ENCODE measurements around the gene GIMAP1. TPM values are rescaled to one million over a fixed set of nuclear protein-coding genes. Genes with fewer than 3 reads are reported as not detected.
A peak's percentile ranks its signal among the peaks of the same experiment; 100 is the strongest.

GIMAP1 gene
- total RNA-seq, 6 donors from 2014 or later: 8.4 to 13.5 (median 12.1) TPM

DNA sequence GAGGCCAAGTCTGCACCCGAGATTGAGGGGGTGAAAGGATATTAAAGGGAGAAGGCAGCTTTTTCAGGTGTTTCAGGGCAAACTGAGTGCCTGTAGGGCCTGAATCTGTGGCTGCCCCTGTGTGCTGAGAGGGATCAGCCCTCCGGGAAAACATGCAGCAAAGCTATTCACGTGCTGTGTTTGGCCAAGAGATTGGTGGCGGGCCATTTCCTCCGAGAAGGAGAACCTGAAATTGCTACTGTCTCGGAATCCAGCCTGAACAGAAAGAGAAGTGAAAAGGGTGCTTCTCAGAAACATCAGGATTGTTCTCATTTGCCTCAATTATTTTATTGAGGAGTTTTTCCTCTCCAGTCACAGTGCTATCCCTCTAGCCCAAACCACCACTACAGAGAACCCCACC, 36.8 kb downstream of the GIMAP1 start:
- H3K9me3 ChIP-seq: no peaks in the 10 kb centered on the region

DNA sequence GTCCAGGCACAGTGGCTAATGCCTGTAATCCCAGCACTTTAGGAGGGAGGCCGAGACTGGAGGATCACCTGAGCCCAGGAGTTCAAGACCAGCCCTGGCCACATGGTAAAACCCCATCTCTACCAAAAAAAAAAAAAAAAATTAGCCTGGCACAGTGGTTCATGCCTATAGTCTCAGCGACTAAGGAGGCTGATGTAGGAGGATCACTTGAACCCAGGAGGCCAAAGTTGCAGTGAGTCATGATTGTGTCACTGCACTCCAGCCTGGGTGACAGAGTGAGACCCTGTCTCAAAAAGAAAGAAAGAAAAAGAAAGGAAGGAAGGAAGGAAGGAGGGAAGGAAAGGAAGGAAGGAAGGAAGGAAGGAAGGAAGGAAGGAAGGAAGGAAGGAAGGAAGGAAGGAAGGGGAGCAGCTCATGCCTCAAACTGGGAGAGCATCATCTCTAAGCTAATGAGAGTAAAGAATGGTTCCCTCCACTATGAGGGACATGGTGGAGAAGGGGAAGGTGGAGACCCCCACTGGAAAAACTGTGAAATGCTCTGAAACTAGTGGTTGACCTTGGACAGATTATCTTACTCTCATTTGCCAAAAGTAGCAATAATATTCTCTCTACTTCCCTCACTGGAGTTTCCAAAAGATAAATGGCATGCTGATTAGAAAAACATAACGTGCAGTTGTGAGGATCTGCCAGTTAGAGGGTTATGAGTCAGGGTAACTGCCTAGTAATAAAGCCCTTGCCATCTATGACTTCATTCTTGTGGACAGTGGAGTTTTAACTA, 37.6 kb downstream of the GIMAP1 start:
- no peak for DNase-seq
- 38 to 47% methylated on average over 3 of the region's 3 CpGs for WGBS, 2 donors
- no peak for ATAC-seq (ENCODE audit: low FRiP score in 2 of 2)

More for the DNA sequence above, 36.8 kb downstream of the GIMAP1 start:
- peaks cover 11 to 24% (median 19%) of the 10 kb centered on the region in 4 donors for H3K4me1 ChIP-seq
- H3K27me3 ChIP-seq: no peaks in the 10 kb centered on the region
- WGBS, 2 donors: 38 to 54% methylated on average over 6 of the region's 6 CpGs
- peak in 1 of 2 donors; percentile 10 for ATAC-seq (ENCODE audit: low FRiP score in 2 of 2)
- TF ChIP-seq POLR2A (IDR thresholded peaks at IDR 0.05) (no peak), POLR2AphosphoS5 (IDR thresholded peaks at IDR 0.05) (no peak), EP300 (IDR thresholded peaks at IDR 0.05) (no peak)
- TF ChIP-seq, protein P1, sequence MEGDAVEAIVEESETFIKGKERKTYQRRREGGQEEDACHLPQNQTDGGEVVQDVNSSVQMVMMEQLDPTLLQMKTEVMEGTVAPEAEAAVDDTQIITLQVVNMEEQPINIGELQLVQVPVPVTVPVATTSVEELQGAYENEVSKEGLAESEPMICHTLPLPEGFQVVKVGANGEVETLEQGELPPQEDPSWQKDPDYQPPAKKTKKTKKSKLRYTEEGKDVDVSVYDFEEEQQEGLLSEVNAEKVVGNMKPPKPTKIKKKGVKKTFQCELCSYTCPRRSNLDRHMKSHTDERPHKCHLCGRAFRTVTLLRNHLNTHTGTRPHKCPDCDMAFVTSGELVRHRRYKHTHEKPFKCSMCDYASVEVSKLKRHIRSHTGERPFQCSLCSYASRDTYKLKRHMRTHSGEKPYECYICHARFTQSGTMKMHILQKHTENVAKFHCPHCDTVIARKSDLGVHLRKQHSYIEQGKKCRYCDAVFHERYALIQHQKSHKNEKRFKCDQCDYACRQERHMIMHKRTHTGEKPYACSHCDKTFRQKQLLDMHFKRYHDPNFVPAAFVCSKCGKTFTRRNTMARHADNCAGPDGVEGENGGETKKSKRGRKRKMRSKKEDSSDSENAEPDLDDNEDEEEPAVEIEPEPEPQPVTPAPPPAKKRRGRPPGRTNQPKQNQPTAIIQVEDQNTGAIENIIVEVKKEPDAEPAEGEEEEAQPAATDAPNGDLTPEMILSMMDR (IDR thresholded peaks at IDR 0.05): no peak
- no peak for DNase-seq
- H3K4me3 ChIP-seq: no peak overlapping the region
- peak overlapping the region in 1 of 4 donors; percentile 30 for H3K27ac ChIP-seq
- no peaks in the 10 kb centered on the region for H3K36me3 ChIP-seq

DNA sequence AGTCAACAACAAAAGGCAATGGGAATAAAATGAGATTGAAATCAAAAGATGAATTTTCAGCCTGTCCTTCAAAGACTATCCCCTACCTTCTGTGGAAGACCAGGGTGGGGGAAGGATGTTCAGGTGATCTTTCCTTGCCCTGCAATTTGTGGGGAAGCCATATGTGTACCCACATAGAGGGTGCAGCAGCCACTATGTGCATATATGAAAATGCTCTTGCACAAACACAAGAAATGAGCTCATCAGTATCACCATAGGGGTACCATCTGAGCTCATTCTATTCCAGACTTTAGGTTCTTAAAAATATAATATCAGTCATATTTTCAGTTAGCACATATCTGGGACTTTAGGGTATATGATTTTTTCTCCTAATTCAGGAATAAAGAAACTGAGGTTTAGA, 38.5 kb downstream of the GIMAP1 start:
- no peak for ATAC-seq (ENCODE audit: low FRiP score in 2 of 2)
- Histone ChIP-seq H3K27ac (peak overlapping the region; percentile 23 to 68 (median 54)), H3K9me3 (no peaks in the 10 kb centered on the region), H3K27me3 (no peaks in the 10 kb centered on the region), H3K36me3 (no peaks in the 10 kb centered on the region), H3K4me1 (peaks cover 11 to 24% (median 19%) of the 10 kb centered on the region in 4 donors), H3K4me3 (no peak overlapping the region)
- TF ChIP-seq POLR2A (IDR thresholded peaks at IDR 0.05) (no peak), POLR2AphosphoS5 (IDR thresholded peaks at IDR 0.05) (no peak), EP300 (IDR thresholded peaks at IDR 0.05) (no peak)
- TF ChIP-seq, protein P1 (IDR thresholded peaks at IDR 0.05): no peak
- no peak for DNase-seq

More for the DNA sequence above, 37.6 kb downstream of the GIMAP1 start:
- no peaks in the 10 kb centered on the region for H3K27me3 ChIP-seq
- H3K9me3 ChIP-seq: no peaks in the 10 kb centered on the region
- peak overlapping the region in 1 of 4 donors; percentile 25 for H3K27ac ChIP-seq
- no peaks in the 10 kb centered on the region for H3K36me3 ChIP-seq
- no peak overlapping the region for H3K4me3 ChIP-seq
- H3K4me1 ChIP-seq: peaks cover 11 to 24% (median 19%) of the 10 kb centered on the region in 4 donors
- TF ChIP-seq POLR2AphosphoS5 (IDR thresholded peaks at IDR 0.05) (no peak), EP300 (IDR thresholded peaks at IDR 0.05) (no peak)
- TF ChIP-seq, protein P1 (IDR thresholded peaks at IDR 0.05): peak in 3 of 6 experiments; percentile 7 to 37 (median 35)

DNA sequence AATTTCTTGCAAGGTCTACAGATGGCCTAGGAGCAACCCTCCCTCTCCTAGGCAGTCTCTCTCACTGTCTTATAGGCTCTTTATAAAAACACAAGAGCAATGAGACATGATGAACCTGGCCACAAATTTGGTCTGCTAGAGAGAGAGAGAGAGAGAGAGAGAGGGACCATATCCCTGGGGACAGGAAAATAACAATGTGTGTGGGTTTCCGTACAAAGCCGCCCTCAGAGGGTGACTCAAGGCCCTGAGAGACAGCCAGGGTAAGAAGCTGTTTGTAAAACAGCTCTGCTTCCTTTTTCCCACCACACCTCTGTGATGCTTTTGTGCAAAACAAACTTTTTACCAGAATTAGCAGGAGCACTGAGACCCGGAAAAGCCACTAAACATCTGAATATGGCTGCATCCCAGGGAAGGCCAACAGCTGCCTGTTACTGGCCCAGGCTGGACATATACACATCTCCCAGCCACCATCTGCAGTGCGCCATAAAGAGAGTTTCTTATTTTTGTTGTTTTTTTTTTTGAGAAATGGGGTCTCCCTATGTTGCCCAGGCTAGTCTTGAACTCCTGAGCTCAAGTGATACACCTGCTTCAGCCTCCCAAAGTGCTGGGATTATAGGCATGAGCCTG, 39.2 kb downstream of the GIMAP1 start:
- Histone ChIP-seq H3K36me3 (no peaks in the 10 kb centered on the region), H3K4me1 (peaks cover 11 to 24% (median 19%) of the 10 kb centered on the region in 4 donors), H3K27ac (peak overlapping the region; percentile 53 to 68 (median 55)), H3K9me3 (no peaks in the 10 kb centered on the region), H3K27me3 (no peaks in the 10 kb centered on the region), H3K4me3 (no peak overlapping the region)
- DNase-seq (peak in 1 of 2 donors; percentile 39), ATAC-seq (ENCODE audit: low FRiP score in 2 of 2) (peak; percentile 43 to 49)
- WGBS, 2 donors: 61 to 67% methylated on average over 4 of the region's 4 CpGs
- TF ChIP-seq, protein P1 (IDR thresholded peaks at IDR 0.05): no peak
- peak in 1 of 2 donors; percentile 53 for TF ChIP-seq POLR2AphosphoS5 (IDR thresholded peaks at IDR 0.05)
- TF ChIP-seq EP300 (IDR thresholded peaks at IDR 0.05): no peak

Data from upper lobe of left lung (tissue), 6 donors.